Stimulated activated naive CD8-positive, alpha-beta T cell treated with anti-CD3 and anti-CD28 coated beads, Interleukin-15, Interleukin-2, amounts not matched to agents 100 ng/mL and 50 ng/mL, for 24 hours (primary cell): Measurements from ENCODE around the gene SMIM36.
"Not testable (repeated sequence)": the region's sequence is repeated elsewhere in the genome, so short reads cannot be mapped to it uniquely, and the experiment has no call there.

ENCODE experiments used
- H3K27ac Mint-ChIP-seq: one replicate; pipeline ENCODE4 v1.8.0; 2021; ENCODE audit warnings: mild to moderate bottlenecking, mixed read lengths
- H3K27me3 Mint-ChIP-seq: one replicate; pipeline ENCODE4 v1.8.0; 2021; ENCODE audit warnings: mixed read lengths
- H3K36me3 Mint-ChIP-seq: one replicate; pipeline ENCODE4 v1.8.0; 2021; ENCODE audit warnings: low read depth, mixed read lengths
- H3K4me1 Mint-ChIP-seq: one replicate; pipeline ENCODE4 v1.8.0; 2021; ENCODE audit warnings: low read depth, mixed read lengths
- H3K4me3 Mint-ChIP-seq: one replicate; pipeline ENCODE4 v1.8.0; 2021; ENCODE audit warnings: mild to moderate bottlenecking, mixed read lengths
- H3K9me3 Mint-ChIP-seq: one replicate; pipeline ENCODE4 v1.8.0; 2021; ENCODE audit warnings: mixed read lengths

The SMIM36 gene

GRCh38 chr17:55524440-55525220, 13.4 kb upstream of the SMIM36 start:
- H3K27me3 Mint-ChIP-seq: peaks cover 20% of the 10 kb centered on the region
- no peak overlapping the region for H3K27ac Mint-ChIP-seq
- no peaks in the 10 kb centered on the region for H3K9me3 Mint-ChIP-seq
- no peaks in the 10 kb centered on the region for H3K4me1 Mint-ChIP-seq
- no peak overlapping the region for H3K4me3 Mint-ChIP-seq
- no peaks in the 10 kb centered on the region for H3K36me3 Mint-ChIP-seq

DNA sequence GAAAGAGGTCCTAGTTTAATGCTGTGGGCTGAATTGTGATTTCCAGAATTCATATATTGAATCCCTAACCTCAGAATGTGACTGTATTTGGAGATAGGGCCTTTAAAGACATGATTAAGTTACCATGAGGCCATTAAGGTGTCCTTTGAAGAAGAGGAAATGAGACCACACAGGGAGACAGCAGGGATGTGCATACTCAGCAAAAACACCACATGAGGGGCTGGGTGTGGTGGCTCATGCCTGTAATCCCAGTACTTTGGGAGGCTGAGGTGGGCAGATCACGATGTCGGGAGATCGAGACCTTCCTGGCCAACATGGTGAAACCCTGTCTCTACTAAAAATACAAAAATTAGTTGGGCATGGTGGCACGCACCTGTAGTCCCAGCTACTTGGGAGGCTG, 11.8 kb upstream of the SMIM36 start:
- not testable (repeated sequence) for H3K4me3 Mint-ChIP-seq, H3K27ac Mint-ChIP-seq, H3K9me3 Mint-ChIP-seq, H3K4me1 Mint-ChIP-seq, H3K36me3 Mint-ChIP-seq
- peaks cover 20% of the 10 kb centered on the region for H3K27me3 Mint-ChIP-seq

- Mint-ChIP-seq H3K4me3 (no peak overlapping the region), H3K27ac (no peak overlapping the region), H3K9me3 (no peaks in the 10 kb centered on the region), H3K27me3 (peaks cover 18% of the 10 kb centered on the region), H3K36me3 (no peaks in the 10 kb centered on the region), H3K4me1 (no peaks in the 10 kb centered on the region)
Measured at GRCh38 chr17:55521186-55521585, 9.9 kb upstream of the SMIM36 start.

- Mint-ChIP-seq H3K27ac (no peak overlapping the region), H3K4me3 (no peak overlapping the region), H3K4me1 (no peaks in the 10 kb centered on the region), H3K27me3 (peaks cover 21% of the 10 kb centered on the region), H3K36me3 (no peaks in the 10 kb centered on the region), H3K9me3 (no peaks in the 10 kb centered on the region)
Measured at GRCh38 chr17:55520402-55520801, 9.2 kb upstream of the SMIM36 start.

DNA sequence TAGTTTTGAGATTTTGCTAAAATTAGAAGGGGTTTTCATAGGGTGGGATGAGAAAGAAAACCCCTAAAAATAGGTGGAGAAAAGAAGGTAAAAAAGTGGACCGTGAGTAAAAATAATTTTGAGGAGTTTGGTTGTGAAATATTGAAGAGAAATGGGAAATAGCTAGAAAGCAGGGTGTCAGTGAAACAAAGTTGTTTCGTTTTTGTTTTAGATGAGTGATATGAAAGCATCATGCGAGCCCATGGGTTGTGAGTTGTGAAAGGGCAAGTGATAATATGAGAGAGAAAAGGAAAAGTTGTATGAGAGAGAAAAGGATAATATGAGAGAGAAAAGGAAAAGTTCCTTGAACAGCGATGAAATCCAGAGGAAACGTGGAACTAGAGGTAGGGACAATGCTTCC, 7.3 kb upstream of the SMIM36 start:
- H3K27me3 Mint-ChIP-seq: peaks cover 23% of the 10 kb centered on the region
- H3K36me3 Mint-ChIP-seq: no peaks in the 10 kb centered on the region
- H3K4me3 Mint-ChIP-seq: no peak overlapping the region
- H3K9me3 Mint-ChIP-seq: no peaks in the 10 kb centered on the region
- peaks cover 3% of the 10 kb centered on the region for H3K4me1 Mint-ChIP-seq
- H3K27ac Mint-ChIP-seq: no peak overlapping the region

- Mint-ChIP-seq H3K27me3 (peaks cover 10% of the 10 kb centered on the region), H3K4me1 (peaks cover 3% of the 10 kb centered on the region), H3K36me3 (no peaks in the 10 kb centered on the region), H3K4me3 (no peak overlapping the region), H3K9me3 (no peaks in the 10 kb centered on the region), H3K27ac (no peak overlapping the region)
Measured at GRCh38 chr17:55513885-55514590, 2.8 kb upstream of the SMIM36 start.

DNA sequence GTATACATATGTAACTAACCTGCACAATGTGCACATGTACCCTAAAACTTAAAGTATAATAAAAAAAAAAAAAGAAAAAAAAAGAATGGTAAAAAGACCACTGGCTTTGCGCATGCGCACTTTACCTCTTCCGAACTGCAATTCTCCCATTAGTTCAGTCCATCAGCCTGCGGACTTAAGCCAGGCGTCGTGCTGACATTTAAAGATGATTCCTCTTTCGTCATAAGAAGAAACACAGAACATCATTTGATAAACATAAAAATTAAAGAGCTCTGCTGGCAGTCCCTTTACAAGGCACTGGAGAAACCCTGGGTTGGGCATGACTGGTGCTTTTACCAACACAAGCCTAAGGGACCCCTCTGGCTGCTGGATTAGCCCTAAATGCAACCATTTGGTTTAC, 3.6 kb downstream of the SMIM36 start:
- H3K4me3 Mint-ChIP-seq, H3K27ac Mint-ChIP-seq, H3K4me1 Mint-ChIP-seq, H3K27me3 Mint-ChIP-seq, H3K36me3 Mint-ChIP-seq, H3K9me3 Mint-ChIP-seq: not testable (repeated sequence)

DNA sequence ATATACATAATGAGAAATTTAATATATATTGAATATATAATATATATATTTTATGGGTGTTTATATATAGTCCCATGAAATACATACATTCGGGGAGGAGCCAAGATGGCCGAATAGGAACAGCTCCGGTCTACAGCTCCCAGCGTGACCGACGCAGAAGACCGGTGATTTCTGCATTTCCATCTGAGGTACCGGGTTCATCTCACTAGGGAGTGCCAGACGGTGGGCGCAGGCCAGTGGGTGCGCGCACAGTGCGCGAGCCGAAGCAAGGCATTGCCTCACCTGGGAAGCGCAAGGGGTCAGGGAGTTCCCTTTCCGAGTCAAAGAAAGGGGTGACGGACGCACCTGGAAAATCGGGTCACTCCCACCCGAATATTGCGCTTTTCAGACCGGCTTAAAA, 9.6 kb downstream of the SMIM36 start:
- not testable (repeated sequence) for H3K9me3 Mint-ChIP-seq, H3K27ac Mint-ChIP-seq, H3K27me3 Mint-ChIP-seq, H3K4me1 Mint-ChIP-seq, H3K4me3 Mint-ChIP-seq, H3K36me3 Mint-ChIP-seq

DNA sequence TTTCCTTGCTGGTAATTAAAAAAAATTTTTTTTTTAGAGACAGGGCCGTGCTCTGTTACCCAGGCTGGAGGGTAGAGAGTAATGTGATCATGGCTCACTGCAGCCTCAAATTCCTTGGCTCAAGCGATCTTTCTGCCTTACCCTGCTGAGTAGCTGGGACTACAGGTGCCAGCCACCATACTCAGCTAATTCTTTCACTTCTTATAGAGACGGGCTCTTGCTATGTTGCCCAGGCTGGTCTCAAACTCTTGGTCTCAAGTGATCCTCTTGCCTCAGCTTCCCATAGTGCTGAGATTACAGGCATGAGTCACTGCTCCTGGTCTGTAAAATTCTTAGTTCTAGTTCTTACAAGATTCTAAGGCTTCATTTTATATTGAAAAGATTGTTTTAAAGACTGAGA, 11.1 kb downstream of the SMIM36 start:
- Mint-ChIP-seq H3K4me1 (no peaks in the 10 kb centered on the region), H3K27me3 (no peaks in the 10 kb centered on the region)

DNA sequence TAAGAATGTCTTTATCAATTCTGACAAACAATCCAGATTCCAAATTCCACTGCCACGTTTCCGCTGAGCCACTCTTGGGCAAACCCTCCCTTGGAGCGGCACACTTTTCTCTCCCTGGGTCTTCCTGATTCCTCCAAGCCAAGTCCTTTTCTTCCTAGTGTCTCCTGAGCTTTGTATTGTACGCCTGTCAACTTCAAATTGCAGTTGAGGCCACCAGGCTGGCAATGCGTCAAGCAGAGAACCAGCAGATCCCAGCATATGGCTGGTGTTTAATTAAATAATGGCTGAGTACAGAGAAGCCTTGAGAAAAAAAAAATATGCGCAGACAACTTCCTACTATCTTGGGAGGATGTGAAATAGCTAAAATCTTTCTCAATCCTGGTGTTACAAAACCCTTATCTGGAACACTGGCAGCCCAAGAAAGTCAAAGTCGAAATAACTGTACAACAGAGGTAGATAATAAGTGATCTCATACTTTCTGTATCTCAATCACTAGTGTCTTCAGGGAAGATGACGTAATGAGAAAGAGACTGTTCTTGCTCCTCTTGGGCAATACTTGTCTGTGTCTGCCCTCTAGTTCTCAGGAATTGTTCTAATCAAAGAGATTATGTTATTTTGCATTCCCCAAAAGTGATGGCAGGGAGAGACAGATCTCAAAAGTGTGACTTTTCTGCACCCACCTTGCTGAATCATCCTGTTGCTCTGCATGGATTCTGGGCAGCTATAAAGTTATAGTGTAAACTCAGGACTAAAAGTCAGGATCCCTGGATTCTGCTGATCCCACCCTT, 15.0 kb downstream of the SMIM36 start:
- peaks cover 17% of the 10 kb centered on the region for H3K27me3 Mint-ChIP-seq
- H3K4me1 Mint-ChIP-seq: no peaks in the 10 kb centered on the region
- no peaks in the 10 kb centered on the region for H3K36me3 Mint-ChIP-seq
- H3K27ac Mint-ChIP-seq: no peak overlapping the region
- no peak overlapping the region for H3K4me3 Mint-ChIP-seq
- no peaks in the 10 kb centered on the region for H3K9me3 Mint-ChIP-seq

More for the DNA sequence above, 11.1 kb downstream of the SMIM36 start:
- Mint-ChIP-seq H3K27ac (no peak overlapping the region), H3K4me3 (no peak overlapping the region), H3K9me3 (no peaks in the 10 kb centered on the region), H3K36me3 (no peaks in the 10 kb centered on the region)

GRCh38 chr17:55495239-55495638, 16.0 kb downstream of the SMIM36 start:
- no peaks in the 10 kb centered on the region for H3K36me3 Mint-ChIP-seq
- H3K4me1 Mint-ChIP-seq: no peaks in the 10 kb centered on the region
- peaks cover 20% of the 10 kb centered on the region for H3K27me3 Mint-ChIP-seq
- H3K27ac Mint-ChIP-seq: no peak overlapping the region
- no peaks in the 10 kb centered on the region for H3K9me3 Mint-ChIP-seq
- no peak overlapping the region for H3K4me3 Mint-ChIP-seq

DNA sequence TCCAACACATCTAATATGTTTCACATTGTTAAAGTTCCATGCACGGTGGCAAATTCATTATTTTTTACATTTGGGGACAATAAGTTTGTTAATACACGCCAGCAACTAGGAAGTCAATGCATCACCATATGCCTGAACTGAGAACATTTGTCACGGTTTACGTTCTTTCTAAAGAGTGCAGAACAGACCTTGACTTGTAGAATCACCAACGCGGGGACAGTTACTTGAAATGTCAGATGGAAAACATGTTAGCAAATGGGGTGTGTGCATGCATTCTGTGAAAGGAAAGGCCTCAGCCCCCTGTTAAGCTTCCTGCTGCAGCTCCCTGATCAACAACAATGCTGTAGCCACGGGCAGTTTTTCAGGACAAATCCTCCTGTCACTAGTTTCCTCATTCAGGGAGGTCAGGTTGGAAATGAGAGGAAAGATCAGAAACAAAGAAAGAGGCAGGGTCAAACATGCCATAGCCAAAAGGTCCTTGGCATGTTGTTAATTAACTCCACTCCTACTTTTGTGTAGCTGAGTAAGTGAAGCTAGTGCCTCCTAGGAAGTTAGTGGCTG, 18.4 kb downstream of the SMIM36 start:
- Mint-ChIP-seq H3K27me3 (peaks cover 31% of the 10 kb centered on the region), H3K4me1 (no peaks in the 10 kb centered on the region)

DNA sequence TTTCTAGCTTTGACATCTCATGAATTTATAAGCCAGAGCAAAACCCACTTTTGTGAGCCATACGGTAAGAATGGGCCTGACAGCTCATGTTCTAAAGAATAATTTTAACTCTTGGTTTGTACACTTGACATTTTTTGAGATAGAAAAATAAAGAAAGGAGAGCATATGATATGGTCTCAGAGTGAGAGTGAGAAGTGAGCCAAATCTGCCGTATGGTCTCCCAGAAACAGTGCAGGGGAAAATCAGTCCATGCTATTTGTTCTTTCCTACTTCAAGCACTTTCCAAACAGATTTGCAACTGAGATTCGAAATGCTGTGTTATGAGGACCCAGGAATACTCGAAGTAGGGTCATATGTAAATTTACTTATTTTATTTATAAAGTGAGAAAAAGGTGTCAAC, 20.9 kb downstream of the SMIM36 start:
- Mint-ChIP-seq H3K27me3 (peaks cover 35% of the 10 kb centered on the region), H3K27ac (no peak overlapping the region), H3K4me1 (no peaks in the 10 kb centered on the region), H3K36me3 (no peaks in the 10 kb centered on the region), H3K4me3 (no peak overlapping the region), H3K9me3 (no peaks in the 10 kb centered on the region)

More for the DNA sequence above, 18.4 kb downstream of the SMIM36 start:
- H3K4me3 Mint-ChIP-seq: no peak overlapping the region
- H3K27ac Mint-ChIP-seq: no peak overlapping the region
- no peaks in the 10 kb centered on the region for H3K36me3 Mint-ChIP-seq
- H3K9me3 Mint-ChIP-seq: no peaks in the 10 kb centered on the region

GRCh38 chr17:55487695-55488432, 23.4 kb downstream of the SMIM36 start:
- Mint-ChIP-seq H3K4me1 (no peaks in the 10 kb centered on the region), H3K27ac (no peak overlapping the region), H3K27me3 (peaks cover 25% of the 10 kb centered on the region), H3K9me3 (no peaks in the 10 kb centered on the region), H3K4me3 (no peak overlapping the region), H3K36me3 (no peaks in the 10 kb centered on the region)
